ENCODE data around the gene KIF5C. TPM values are rescaled to one million over a fixed set of nuclear protein-coding genes. Genes with fewer than 3 reads are reported as not detected.

Gene KIF5C
- total and polyA plus RNA-seq, 2 of the 13 experiments (the other 11 are each of a cell fraction or from before 2014, with no cell fraction given) = 0.15 to 0.20 TPM

GRCh38 chr2:149057401-149057800, 182.4 kb downstream of the KIF5C start (continued):
- TF ChIP-seq ZNF567 (CRISPR knock-in tag; IDR thresholded peaks at IDR 0.05; ENCODE audit: borderline replicate concordance) (no peak), THAP11 (CRISPR knock-in tag; IDR thresholded peaks at IDR 0.05) (no peak), ISL2 (CRISPR knock-in tag; IDR thresholded peaks at IDR 0.05) (no peak)
- TF ChIP-seq, protein P1, sequence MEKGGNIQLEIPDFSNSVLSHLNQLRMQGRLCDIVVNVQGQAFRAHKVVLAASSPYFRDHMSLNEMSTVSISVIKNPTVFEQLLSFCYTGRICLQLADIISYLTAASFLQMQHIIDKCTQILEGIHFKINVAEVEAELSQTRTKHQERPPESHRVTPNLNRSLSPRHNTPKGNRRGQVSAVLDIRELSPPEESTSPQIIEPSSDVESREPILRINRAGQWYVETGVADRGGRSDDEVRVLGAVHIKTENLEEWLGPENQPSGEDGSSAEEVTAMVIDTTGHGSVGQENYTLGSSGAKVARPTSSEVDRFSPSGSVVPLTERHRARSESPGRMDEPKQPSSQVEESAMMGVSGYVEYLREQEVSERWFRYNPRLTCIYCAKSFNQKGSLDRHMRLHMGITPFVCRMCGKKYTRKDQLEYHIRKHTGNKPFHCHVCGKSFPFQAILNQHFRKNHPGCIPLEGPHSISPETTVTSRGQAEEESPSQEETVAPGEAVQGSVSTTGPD (CRISPR knock-in tag; IDR thresholded peaks at IDR 0.05) = no peak

- DNase-seq (ENCODE audit: low spot score) (no peak), FAIRE-seq (no peak)
- H3K9me3 ChIP-seq (ENCODE audit: low read length) = no peaks in the 10 kb centered on the region
- TF ChIP-seq TFDP2 (CRISPR knock-in tag; IDR thresholded peaks at IDR 0.05) (no peak), ZNF740 (CRISPR knock-in tag; IDR thresholded peaks at IDR 0.05) (no peak), ZNF383 (CRISPR knock-in tag; IDR thresholded peaks at IDR 0.05; ENCODE audit: borderline replicate concordance) (no peak), GABPA (IDR thresholded peaks at IDR 0.05; ENCODE audit: low read depth, low read length) (no peak), GABPA (CRISPR knock-in tag; IDR thresholded peaks at IDR 0.05; ENCODE audit: low read depth) (no peak), KDM6A (CRISPR knock-in tag; IDR thresholded peaks at IDR 0.05; ENCODE audit: low read depth) (no peak), RXRA (CRISPR knock-in tag; IDR thresholded peaks at IDR 0.05) (no peak), ZNF644 (CRISPR knock-in tag; IDR thresholded peaks at IDR 0.05; ENCODE audit: low read depth) (no peak), TAF15 (IDR thresholded peaks at IDR 0.05; ENCODE audit: low read depth, low read length, poor library complexity, severe bottlenecking) (no peak), ZNF766 (CRISPR knock-in tag; IDR thresholded peaks at IDR 0.05; ENCODE audit: borderline replicate concordance) (no peak), TP53 (CRISPR knock-in tag; conservative IDR thresholded peaks at IDR 0.05) (no peak), ZBTB38 (CRISPR knock-in tag; IDR thresholded peaks at IDR 0.05) (no peak), ZXDC (CRISPR knock-in tag; IDR thresholded peaks at IDR 0.05) (no peak), ZNF616 (CRISPR knock-in tag; IDR thresholded peaks at IDR 0.05; ENCODE audit: low read depth) (no peak)
- TF ChIP-seq, protein P2, sequence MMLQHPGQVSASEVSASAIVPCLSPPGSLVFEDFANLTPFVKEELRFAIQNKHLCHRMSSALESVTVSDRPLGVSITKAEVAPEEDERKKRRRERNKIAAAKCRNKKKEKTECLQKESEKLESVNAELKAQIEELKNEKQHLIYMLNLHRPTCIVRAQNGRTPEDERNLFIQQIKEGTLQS (CRISPR knock-in tag; IDR thresholded peaks at IDR 0.05) = no peak
Measured at GRCh38 chr2:149058936-149059335, 183.9 kb downstream of the KIF5C start.

More at GRCh38 chr2:149058936-149059335, 183.9 kb downstream of the KIF5C start:
- no peak for ATAC-seq
- ChIA-PET POLR2A (no interaction called here), CTCF (ENCODE audit: low intra/inter-chr PET ratio, low total read pairs) (no interaction called here)
- WGBS (ENCODE audit: low lambda C conversion rate) = 9% methylated on average over 5 of the region's 5 CpGs
- H3K9ac ChIP-seq (ENCODE audit: insufficient read depth, low read depth, low read length) = no peak overlapping the region
- no peaks in the 10 kb centered on the region for H4K20me1 ChIP-seq (ENCODE audit: insufficient read depth, low read length)
- H3K27me3 ChIP-seq (ENCODE audit: control insufficient read depth in 1 of 2, insufficient read depth in 2 of 2, low read length in 2 of 2) = 0 out of 5 replicates have a peak, but pooled peaks cover 0 to 4% of the 10 kb centered on the region in 2 experiments
- BruUV-seq (replicated peaks) = no TSS peak
- H3K27ac ChIP-seq (ENCODE audit: extremely low read length, insufficient read depth, low read length) = no peak overlapping the region
- H3K4me3 ChIP-seq (replicated peaks in 1 of 3; ENCODE audit: insufficient read depth in 1 of 3, low read depth in 2 of 3, low read length in 3 of 3) = no peak overlapping the region
- H3K4me2 ChIP-seq (ENCODE audit: low read depth, low read length) = no peak overlapping the region
- intact Hi-C loops (cut with micrococcal nuclease; ENCODE audit: unreplicated experiment) = no loop called here
- H2AFZ ChIP-seq (ENCODE audit: low read length) = no peak overlapping the region
- H3K4me1 ChIP-seq (ENCODE audit: insufficient read depth, low read length) = no peaks in the 10 kb centered on the region
- in situ Hi-C loops (cut with HindIII; ENCODE audit: extremely low pct_ligation_motif_present, low pct_unique_long_range_greater_than_20kb) = no loop called here
- no peaks in the 10 kb centered on the region for H3K79me2 ChIP-seq (ENCODE audit: insufficient read depth, low read length)
- H3K36me3 ChIP-seq (replicated peaks in 1 of 2; ENCODE audit: control insufficient read depth in 1 of 2, insufficient read depth in 2 of 2, low read length in 2 of 2) = no peaks in the 10 kb centered on the region
